ENCODE results near the gene TWIST1.

DNA sequence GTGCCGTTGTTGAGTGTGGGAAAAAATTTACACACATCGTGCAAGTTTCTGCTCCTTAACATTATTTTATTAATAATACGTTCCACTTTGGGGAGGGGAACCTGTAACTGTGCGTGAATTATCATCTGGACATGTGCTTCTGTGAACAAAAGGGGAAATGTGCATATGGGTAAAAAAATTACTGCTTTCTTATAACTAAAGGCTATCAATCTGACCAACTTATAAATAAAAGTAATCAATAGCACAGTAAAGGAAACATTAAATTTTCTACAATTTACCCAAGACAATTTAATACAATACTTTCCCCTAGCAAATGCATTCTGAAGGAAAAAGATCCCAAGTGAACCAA is 4.5 kb downstream of the TWIST1 start:
- TF ChIP-seq POLR2A (IDR thresholded peaks at IDR 0.05), result no peak
- no peak for TF ChIP-seq CTCF (IDR thresholded peaks at IDR 0.05)

Data from thyroid gland (tissue), 4 donors.